MM.1S (cell line): ENCODE measurements around the gene MICU2.

ENCODE experiments used
- DNase-seq: peaks from one replicate; pipeline ENCODE4 v3.0.0-alpha.2; 2015
- H2AFZ ChIP-seq: fragments of 300-600 bp; sonication (generic); 2 replicates; pipeline ENCODE4 v1.6.0; 2016; ENCODE audit warnings: antibody characterized with exemption, low read length
- H3F3A ChIP-seq: fragments of 300-600 bp; sonication (generic); 2 replicates; pipeline ENCODE4 v1.6.1; 2016; ENCODE audit warnings: mild to moderate bottlenecking, antibody characterized with exemption, low read length, moderate library complexity, mixed read lengths; ENCODE audit not compliant: insufficient read depth
- H3K27ac ChIP-seq: fragments of 300-600 bp; sonication (generic); 2 replicates; pipeline ENCODE4 v1.5.1; 2016; ENCODE audit warnings: mild to moderate bottlenecking, low read length
- H3K27me3 ChIP-seq: fragments of 300-600 bp; sonication (generic); replicated peaks from 2 replicates; pipeline ENCODE4 v1.6.0; 2016; ENCODE audit warnings: low read length; ENCODE audit not compliant: insufficient read depth
- H3K36me3 ChIP-seq: fragments of 300-600 bp; sonication (generic); replicated peaks from 2 replicates; pipeline ENCODE4 v1.6.1; 2016; ENCODE audit warnings: mild to moderate bottlenecking, low read length, mixed read lengths; ENCODE audit not compliant: insufficient read depth
- H3K4me1 ChIP-seq: fragments of 300-600 bp; sonication (generic); 2 replicates; pipeline ENCODE4 v1.6.1; 2016; ENCODE audit warnings: low read length, mixed read lengths
- H3K4me2 ChIP-seq: fragments of 300-600 bp; sonication (generic); 2 replicates; pipeline ENCODE4 v1.6.0; 2016; ENCODE audit warnings: low read depth, low read length
- H3K4me3 ChIP-seq: fragments of 300-600 bp; sonication (generic); 2 replicates; pipeline ENCODE4 v1.5.1; 2016; ENCODE audit warnings: low read length, mixed read lengths
- H3K79me2 ChIP-seq: fragments of 300-600 bp; sonication (generic); 2 replicates; pipeline ENCODE4 v1.6.1; 2016; ENCODE audit warnings: mixed run types, low read length, mixed read lengths
- H3K9ac ChIP-seq: fragments of 300-600 bp; sonication (generic); 2 replicates; pipeline ENCODE4 v1.6.1; 2016; ENCODE audit warnings: low read length, mixed read lengths
- H3K9me2 ChIP-seq: fragments of 300-600 bp; sonication (generic); replicated peaks from 2 replicates; pipeline ENCODE4 v1.6.1; 2016; ENCODE audit warnings: mild to moderate bottlenecking, low read length, mixed read lengths; ENCODE audit not compliant: insufficient read depth
- H3K9me3 ChIP-seq: fragments of 300-600 bp; sonication (generic); replicated peaks from 2 replicates; pipeline ENCODE4 v1.6.1; 2016; ENCODE audit warnings: mild to moderate bottlenecking, low read length, mixed read lengths; ENCODE audit not compliant: insufficient read depth
- H4K20me1 ChIP-seq: fragments of 300-600 bp; sonication (generic); 2 replicates; pipeline ENCODE4 v1.6.1; 2016; ENCODE audit warnings: mild to moderate bottlenecking, low read length, moderate library complexity, mixed read lengths; ENCODE audit not compliant: insufficient read depth
- EZH2 ChIP-seq: fragments of 300-600 bp; sonication (generic); optimal IDR thresholded peaks from 2 replicates; pipeline ENCODE3; 2017; ENCODE audit warnings: low read depth, mild to moderate bottlenecking, antibody characterized with exemption, low read length, mixed read lengths
- EZH2phosphoT487 ChIP-seq: fragments of 300-600 bp; sonication (generic); IDR thresholded peaks from 2 replicates; pipeline ENCODE4 v1.6.1; 2018; ENCODE audit warnings: antibody characterized with exemption, low read length
- TF ChIP-seq, protein P1 (sequence below): fragments of 300-600 bp; sonication (generic); IDR thresholded peaks from 2 replicates; pipeline ENCODE4 v1.5.1; 2016; ENCODE audit warnings: antibody characterized with exemption, low read length, mixed read lengths

Gene MICU2

DNA sequence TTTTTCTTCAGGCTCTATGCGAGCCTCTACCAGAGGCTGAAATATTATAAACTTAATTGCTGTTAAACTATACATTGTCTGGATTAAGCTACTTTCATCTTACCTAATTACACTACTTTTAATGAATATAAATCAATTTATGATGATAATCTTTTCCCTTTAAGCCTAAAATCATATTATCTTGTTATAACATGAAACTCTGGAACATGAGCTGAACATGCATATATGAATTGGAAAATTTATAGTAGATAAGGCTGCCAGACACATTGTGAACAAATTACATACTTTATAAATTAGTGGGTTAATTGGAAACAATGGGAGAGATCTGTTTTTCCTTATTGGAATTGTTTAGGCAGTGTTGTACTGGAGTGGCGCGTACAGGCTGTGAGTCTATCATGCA, 99.6 kb downstream of the MICU2 start:
- Histone ChIP-seq H4K20me1 (no peaks in the 10 kb centered on the region), H3K36me3 (no peaks in the 10 kb centered on the region), H3K9ac (no peak overlapping the region), H3K4me1 (no peaks in the 10 kb centered on the region), H3K9me2 (no peaks in the 10 kb centered on the region), H3K27me3 (no peaks in the 10 kb centered on the region), H3K4me3 (no peak overlapping the region), H3K79me2 (no peaks in the 10 kb centered on the region), H3K4me2 (no peak overlapping the region), H2AFZ (no peak overlapping the region), H3K9me3 (no peaks in the 10 kb centered on the region), H3F3A (no peaks in the 10 kb centered on the region), H3K27ac (no peak overlapping the region)
- TF ChIP-seq EZH2phosphoT487 (no peak), EZH2 (no peak)
- TF ChIP-seq, protein P1, sequence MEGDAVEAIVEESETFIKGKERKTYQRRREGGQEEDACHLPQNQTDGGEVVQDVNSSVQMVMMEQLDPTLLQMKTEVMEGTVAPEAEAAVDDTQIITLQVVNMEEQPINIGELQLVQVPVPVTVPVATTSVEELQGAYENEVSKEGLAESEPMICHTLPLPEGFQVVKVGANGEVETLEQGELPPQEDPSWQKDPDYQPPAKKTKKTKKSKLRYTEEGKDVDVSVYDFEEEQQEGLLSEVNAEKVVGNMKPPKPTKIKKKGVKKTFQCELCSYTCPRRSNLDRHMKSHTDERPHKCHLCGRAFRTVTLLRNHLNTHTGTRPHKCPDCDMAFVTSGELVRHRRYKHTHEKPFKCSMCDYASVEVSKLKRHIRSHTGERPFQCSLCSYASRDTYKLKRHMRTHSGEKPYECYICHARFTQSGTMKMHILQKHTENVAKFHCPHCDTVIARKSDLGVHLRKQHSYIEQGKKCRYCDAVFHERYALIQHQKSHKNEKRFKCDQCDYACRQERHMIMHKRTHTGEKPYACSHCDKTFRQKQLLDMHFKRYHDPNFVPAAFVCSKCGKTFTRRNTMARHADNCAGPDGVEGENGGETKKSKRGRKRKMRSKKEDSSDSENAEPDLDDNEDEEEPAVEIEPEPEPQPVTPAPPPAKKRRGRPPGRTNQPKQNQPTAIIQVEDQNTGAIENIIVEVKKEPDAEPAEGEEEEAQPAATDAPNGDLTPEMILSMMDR, result no peak
- DNase-seq, result no peak

DNA sequence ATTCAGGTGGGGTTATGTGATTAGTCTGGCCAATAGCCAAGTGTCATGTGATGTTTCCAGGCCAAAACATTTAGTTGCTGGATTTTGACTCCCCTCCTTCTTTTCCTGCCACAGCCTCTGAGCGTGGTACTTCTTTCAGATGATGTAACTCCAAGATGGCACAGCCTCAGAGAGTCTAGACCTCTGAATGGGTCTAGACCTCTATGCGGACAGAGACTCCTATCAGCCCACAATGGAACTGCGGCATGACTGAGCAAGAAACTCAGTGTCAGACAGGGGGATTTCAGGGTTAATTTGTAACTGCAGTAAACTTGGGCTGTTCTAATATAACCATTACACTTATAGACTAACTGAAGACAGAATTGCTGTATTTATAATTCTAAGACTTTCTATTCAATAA, 102.3 kb downstream of the MICU2 start:
- H3K4me1 ChIP-seq, result no peaks in the 10 kb centered on the region
- no peaks in the 10 kb centered on the region for H3K36me3 ChIP-seq

DNA sequence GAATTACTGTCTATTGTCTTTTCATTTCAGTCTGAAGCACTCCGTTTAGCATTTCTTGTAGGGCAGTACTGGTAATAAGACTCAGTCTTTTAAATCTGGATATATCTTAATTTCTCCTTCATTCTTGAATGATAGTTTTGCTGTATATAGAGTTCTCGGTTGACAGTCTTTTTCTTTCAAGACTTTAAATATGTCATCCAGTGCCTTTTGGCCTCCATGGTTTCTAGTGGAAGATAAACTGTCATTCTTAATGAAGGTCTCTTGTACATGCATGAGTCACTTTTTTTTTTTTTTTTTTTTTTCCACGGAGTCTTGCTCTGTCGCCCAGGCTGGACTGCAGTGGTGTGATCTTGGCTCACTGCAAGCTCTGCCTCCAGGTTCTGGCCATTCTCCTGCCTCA, 117.6 kb downstream of the MICU2 start:
- Histone ChIP-seq H3K27ac (no peak overlapping the region), H3K36me3 (no peaks in the 10 kb centered on the region), H3K9me3 (no peaks in the 10 kb centered on the region), H2AFZ (no peak overlapping the region), H3K9me2 (no peaks in the 10 kb centered on the region), H4K20me1 (no peaks in the 10 kb centered on the region), H3K4me3 (no peak overlapping the region), H3K27me3 (no peaks in the 10 kb centered on the region), H3K4me2 (no peak overlapping the region), H3F3A (no peaks in the 10 kb centered on the region), H3K79me2 (no peaks in the 10 kb centered on the region), H3K4me1 (no peaks in the 10 kb centered on the region), H3K9ac (no peak overlapping the region)
- TF ChIP-seq EZH2 (no peak), EZH2phosphoT487 (no peak)
- TF ChIP-seq, protein P1, result no peak
- DNase-seq, result no peak

More for the DNA sequence above, 102.3 kb downstream of the MICU2 start:
- Histone ChIP-seq H3K9me2 (no peaks in the 10 kb centered on the region), H3K9ac (no peak overlapping the region), H3K4me3 (no peak overlapping the region), H2AFZ (no peak overlapping the region), H3K79me2 (no peaks in the 10 kb centered on the region), H3K27ac (no peak overlapping the region), H4K20me1 (no peaks in the 10 kb centered on the region), H3F3A (no peaks in the 10 kb centered on the region), H3K27me3 (no peaks in the 10 kb centered on the region), H3K4me2 (no peak overlapping the region), H3K9me3 (no peaks in the 10 kb centered on the region)
- DNase-seq, result no peak
- TF ChIP-seq EZH2 (no peak), EZH2phosphoT487 (no peak)
- TF ChIP-seq, protein P1, result no peak

DNA sequence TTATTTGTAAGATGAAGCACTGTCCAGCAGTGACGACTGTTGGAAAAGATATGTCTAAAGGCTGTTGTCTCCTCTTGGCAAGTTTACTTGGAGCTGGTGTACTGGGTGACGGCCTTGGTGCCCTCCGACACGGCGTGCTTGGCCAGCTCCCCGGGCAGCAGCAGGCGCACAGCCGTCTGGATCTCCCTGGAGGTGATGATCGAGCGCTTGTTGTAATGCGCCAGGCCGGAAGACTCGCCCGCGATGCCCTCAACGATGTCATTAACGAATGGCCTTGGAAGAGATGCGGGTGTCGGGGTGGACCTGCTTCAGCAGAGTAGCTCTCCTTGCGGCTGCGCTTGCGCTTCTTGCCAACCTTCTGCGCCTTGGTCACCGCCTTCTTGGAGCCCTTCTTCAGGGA, 120.2 kb downstream of the MICU2 start:
- no peak overlapping the region for H2AFZ ChIP-seq
- H3K27me3 ChIP-seq, result no peaks in the 10 kb centered on the region
- H4K20me1 ChIP-seq, result no peaks in the 10 kb centered on the region
- no peak for DNase-seq
- no peaks in the 10 kb centered on the region for H3F3A ChIP-seq
- no peak overlapping the region for H3K9ac ChIP-seq
- H3K9me3 ChIP-seq, result no peaks in the 10 kb centered on the region
- H3K79me2 ChIP-seq, result no peaks in the 10 kb centered on the region
- no peak overlapping the region for H3K27ac ChIP-seq
- H3K4me2 ChIP-seq, result no peak overlapping the region
- 0 out of 2 replicates have a peak, but pooled peaks cover 3% of the 10 kb centered on the region for H3K4me1 ChIP-seq
- TF ChIP-seq, protein P1, result no peak
- TF ChIP-seq EZH2phosphoT487 (no peak), EZH2 (no peak)
- no peak overlapping the region for H3K4me3 ChIP-seq
- no peaks in the 10 kb centered on the region for H3K9me2 ChIP-seq
- no peaks in the 10 kb centered on the region for H3K36me3 ChIP-seq
